PC-3 (cell line): Measurements from ENCODE around the gene ZNF346. TPM values are rescaled to one million over a fixed set of nuclear protein-coding genes. Genes with fewer than 3 reads are reported as not detected.

Experiments used
- ATAC-seq: fragments of 200-7000 bp; cut with Tn5 transposase; 2 replicates; pipeline ENCODE4 v1.9.1; 2020; ENCODE audit warnings: mild to moderate bottlenecking, moderate library complexity
- BruUV-seq: library from RNA; stranded (reverse); fragments of 400-500 nt; replicated peaks from 2 replicates; lab custom pipeline; 2021; lab: Mats Ljungman, UMichigan
- CTCF ChIA-PET: fragments of 300-600 bp; sonication (Branson Sonifier 250); formaldehyde crosslinking; loops from one replicate; lab custom pipeline; 2022; ENCODE audit warnings: antibody characterized with exemption; lab: Charles Lee
- POLR2A ChIA-PET: fragments of 300-600 bp; sonication (Branson Sonifier 250); formaldehyde crosslinking; loops from one replicate; lab custom pipeline; 2022; ENCODE audit warnings: antibody characterized with exemption; ENCODE audit not compliant: unreplicated experiment; lab: Charles Lee
- DNase-seq: peaks from one replicate; pipeline ENCODE4 v3.0.0-alpha.2; 2015
- H2AFZ ChIP-seq: fragments of 300-600 bp; sonication (generic); 2 replicates; pipeline ENCODE4 v1.6.0; 2016; ENCODE audit warnings: antibody characterized with exemption, low read length
- H3F3A ChIP-seq: fragments of 300-600 bp; sonication (generic); one replicate; pipeline ENCODE4 v1.6.0; 2017; ENCODE audit warnings: antibody characterized with exemption, low read length, control low read depth, mild to moderate bottlenecking; ENCODE audit not compliant: unreplicated experiment
- H3K27ac ChIP-seq: fragments of 300-600 bp; sonication (generic); 2 replicates; pipeline ENCODE4 v1.5.1; 2016; ENCODE audit warnings: mild to moderate bottlenecking, low read length
- H3K27me3 ChIP-seq: fragments of 300-600 bp; sonication (generic); 2 replicates; pipeline ENCODE4 v1.6.1; 2016; ENCODE audit warnings: low read length, mixed read lengths
- H3K36me3 ChIP-seq: fragments of 300-600 bp; sonication (generic); 2 replicates; pipeline ENCODE4 v1.6.1; 2016; ENCODE audit warnings: low read depth, mixed run types, low read length, mixed read lengths
- H3K4me1 ChIP-seq: fragments of 300-600 bp; sonication (generic); 2 replicates; pipeline ENCODE4 v1.5.1; 2016; ENCODE audit warnings: low read length; ENCODE audit not compliant: insufficient read depth
- H3K4me2 ChIP-seq: fragments of 300-600 bp; sonication (generic); 2 replicates; pipeline ENCODE4 v1.6.0; 2016; ENCODE audit warnings: low read length
- H3K4me3 ChIP-seq: fragments of 300-600 bp; sonication (generic); 2 replicates; pipeline ENCODE4 v1.5.1; 2016; ENCODE audit warnings: mild to moderate bottlenecking, low read length, mixed read lengths
- H3K79me2 ChIP-seq: fragments of 300-600 bp; sonication (generic); 2 replicates; pipeline ENCODE4 v1.6.1; 2017; ENCODE audit warnings: low read length, mixed read lengths
- H3K9ac ChIP-seq: fragments of 300-600 bp; sonication (generic); 2 replicates; pipeline ENCODE4 v1.6.0; 2016; ENCODE audit warnings: mild to moderate bottlenecking, low read length
- H3K9me2 ChIP-seq: fragments of 300-600 bp; sonication (generic); replicated peaks from 2 replicates; pipeline ENCODE4 v1.6.1; 2016; ENCODE audit warnings: mixed run types, low read length, mixed read lengths
- H3K9me3 ChIP-seq: fragments of 300-600 bp; sonication (generic); 2 replicates; pipeline ENCODE4 v1.6.1; 2016; ENCODE audit warnings: low read length, mixed read lengths
- H4K20me1 ChIP-seq: fragments of 300-600 bp; sonication (generic); 2 replicates; pipeline ENCODE4 v1.6.1; 2016; ENCODE audit warnings: low read length, mixed read lengths
- EZH2 ChIP-seq: fragments of 300-600 bp; sonication (generic); IDR thresholded peaks from one replicate; pipeline ENCODE4 v1.6.1; 2017; ENCODE audit warnings: antibody characterized with exemption, mild to moderate bottlenecking, low read length; ENCODE audit not compliant: unreplicated experiment
- EZH2phosphoT487 ChIP-seq: fragments of 300-600 bp; sonication (generic); IDR thresholded peaks from 2 replicates; pipeline ENCODE4 v1.6.1; 2018; ENCODE audit warnings: mild to moderate bottlenecking, antibody characterized with exemption, low read length, borderline replicate concordance
- intact Hi-C: fragments of 100-400 bp; cut with micrococcal nuclease; formaldehyde crosslinking; loops from 2 replicates; pipeline ENCODE4 v1.9.0; 2023
- total RNA-seq: library from RNA; depleted of rRNA; stranded (reverse); fragments of >200 nt; gene quantifications from 2 replicates; pipeline ENCODE4 v1.2.3, GENCODE V29; 2014
- TF ChIP-seq, protein P1 (sequence below): fragments of 300-600 bp; sonication (generic); conservative IDR thresholded peaks from 2 replicates; pipeline ENCODE4 v1.5.1; 2017; ENCODE audit warnings: antibody characterized with exemption, low read depth, mild to moderate bottlenecking, low read length

The ZNF346 gene
- total RNA-seq, 1 experiment from 2014 or later = 38.9 TPM

DNA sequence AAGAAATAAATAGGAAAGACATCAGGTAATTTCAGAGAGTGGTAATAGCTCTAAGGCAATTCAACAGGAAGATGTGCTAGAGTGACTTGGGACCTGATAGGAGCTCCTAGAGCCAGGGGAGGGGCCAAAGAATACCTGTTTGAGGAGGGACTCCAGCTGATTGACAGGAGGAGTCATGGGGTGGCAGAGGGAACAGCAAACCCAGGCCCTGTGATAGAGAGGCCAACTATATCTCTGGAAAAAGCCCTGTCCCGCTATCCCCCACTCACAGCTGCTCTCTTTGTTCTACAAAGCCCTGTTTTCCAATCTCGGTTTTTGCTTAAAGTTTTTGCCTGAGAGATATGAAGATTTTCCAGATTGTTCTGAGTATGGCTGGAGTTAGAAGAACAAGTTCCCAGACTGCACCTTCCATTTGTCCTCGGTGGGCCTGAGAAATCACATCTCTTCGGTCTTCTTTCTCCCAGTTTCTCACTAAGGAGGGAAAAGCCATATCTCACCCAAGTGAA lies 102.0 kb downstream of the ZNF346 start:
- Histone ChIP-seq H3K9me3 (no peaks in the 10 kb centered on the region), H3K27ac (no peak overlapping the region), H3K4me1 (no peaks in the 10 kb centered on the region), H3K4me2 (no peak overlapping the region), H3K79me2 (no peaks in the 10 kb centered on the region), H4K20me1 (no peaks in the 10 kb centered on the region), H2AFZ (no peak overlapping the region), H3K9me2 (no peaks in the 10 kb centered on the region), H3K27me3 (no peaks in the 10 kb centered on the region), H3K4me3 (no peak overlapping the region), H3F3A (no peaks in the 10 kb centered on the region), H3K36me3 (no peaks in the 10 kb centered on the region), H3K9ac (no peak overlapping the region)
- ChIA-PET POLR2A (no interaction called here), CTCF (no interaction called here)
- ATAC-seq (peak; percentile 45), DNase-seq (peak; percentile 49)
- no TSS peak for BruUV-seq
- TF ChIP-seq, protein P1, sequence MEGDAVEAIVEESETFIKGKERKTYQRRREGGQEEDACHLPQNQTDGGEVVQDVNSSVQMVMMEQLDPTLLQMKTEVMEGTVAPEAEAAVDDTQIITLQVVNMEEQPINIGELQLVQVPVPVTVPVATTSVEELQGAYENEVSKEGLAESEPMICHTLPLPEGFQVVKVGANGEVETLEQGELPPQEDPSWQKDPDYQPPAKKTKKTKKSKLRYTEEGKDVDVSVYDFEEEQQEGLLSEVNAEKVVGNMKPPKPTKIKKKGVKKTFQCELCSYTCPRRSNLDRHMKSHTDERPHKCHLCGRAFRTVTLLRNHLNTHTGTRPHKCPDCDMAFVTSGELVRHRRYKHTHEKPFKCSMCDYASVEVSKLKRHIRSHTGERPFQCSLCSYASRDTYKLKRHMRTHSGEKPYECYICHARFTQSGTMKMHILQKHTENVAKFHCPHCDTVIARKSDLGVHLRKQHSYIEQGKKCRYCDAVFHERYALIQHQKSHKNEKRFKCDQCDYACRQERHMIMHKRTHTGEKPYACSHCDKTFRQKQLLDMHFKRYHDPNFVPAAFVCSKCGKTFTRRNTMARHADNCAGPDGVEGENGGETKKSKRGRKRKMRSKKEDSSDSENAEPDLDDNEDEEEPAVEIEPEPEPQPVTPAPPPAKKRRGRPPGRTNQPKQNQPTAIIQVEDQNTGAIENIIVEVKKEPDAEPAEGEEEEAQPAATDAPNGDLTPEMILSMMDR = no peak
- no peak for TF ChIP-seq EZH2
- no peak for TF ChIP-seq EZH2phosphoT487
- intact Hi-C loops = no loop called here

GRCh38 chr5:177126771-177127170 lies 104.3 kb downstream of the ZNF346 start:
- H3F3A ChIP-seq = no peaks in the 10 kb centered on the region
- no TSS peak for BruUV-seq
- no peak overlapping the region for H3K9ac ChIP-seq
- H3K4me1 ChIP-seq = no peaks in the 10 kb centered on the region
- no peaks in the 10 kb centered on the region for H3K9me2 ChIP-seq
- ChIA-PET CTCF (interaction anchor here (0.7 kb wide), 1 partner anchor 244 kb away, joined by 8 read pairs; no protein-coding TSS in a partner anchor), POLR2A (no interaction called here)
- DNase-seq (no peak), ATAC-seq (no peak)
- H2AFZ ChIP-seq = no peak overlapping the region
- no peaks in the 10 kb centered on the region for H3K79me2 ChIP-seq
- intact Hi-C loops = no loop called here
- H3K4me3 ChIP-seq = no peak overlapping the region
- no peaks in the 10 kb centered on the region for H4K20me1 ChIP-seq
- no peak overlapping the region for H3K27ac ChIP-seq
- TF ChIP-seq, protein P1 = no peak
- no peaks in the 10 kb centered on the region for H3K36me3 ChIP-seq
- no peaks in the 10 kb centered on the region for H3K27me3 ChIP-seq
- no peaks in the 10 kb centered on the region for H3K9me3 ChIP-seq
- no peak overlapping the region for H3K4me2 ChIP-seq

DNA sequence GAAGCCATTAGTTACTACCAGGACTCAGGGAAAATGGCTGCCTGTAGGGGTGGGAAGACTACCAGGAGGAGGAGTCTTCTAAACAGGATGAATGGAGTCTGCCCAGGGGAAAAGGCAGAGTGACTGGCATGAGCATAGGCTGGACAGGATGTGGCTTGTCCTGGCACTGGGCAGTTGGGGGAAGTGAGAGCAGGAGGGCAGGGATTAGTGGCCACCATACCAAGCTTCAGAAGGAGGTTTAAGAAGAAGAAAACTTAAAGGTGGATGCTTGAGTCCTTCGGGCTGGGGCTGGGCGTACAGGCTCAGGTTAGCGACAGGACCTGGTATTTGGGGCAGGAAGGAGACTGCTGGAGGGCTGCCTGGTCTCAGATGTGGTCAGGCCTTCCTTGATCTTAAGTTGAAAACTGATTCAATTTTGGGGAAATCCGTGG lies 106.1 kb downstream of the ZNF346 start:
- peak; percentile 1 for DNase-seq
- Histone ChIP-seq H3K27me3 (no peaks in the 10 kb centered on the region), H3K4me2 (no peak overlapping the region), H3K36me3 (no peaks in the 10 kb centered on the region), H3K27ac (no peak overlapping the region), H3F3A (no peaks in the 10 kb centered on the region), H3K4me1 (no peaks in the 10 kb centered on the region), H3K9ac (no peak overlapping the region), H3K79me2 (no peaks in the 10 kb centered on the region), H3K9me3 (no peaks in the 10 kb centered on the region), H3K9me2 (no peaks in the 10 kb centered on the region), H3K4me3 (no peak overlapping the region), H2AFZ (no peak overlapping the region), H4K20me1 (no peaks in the 10 kb centered on the region)
- CTCF ChIA-PET = no interaction called here
- ATAC-seq = no peak
- intact Hi-C loops = no loop called here
- no TSS peak for BruUV-seq
- no peak for TF ChIP-seq EZH2
- TF ChIP-seq EZH2phosphoT487 = no peak
- TF ChIP-seq, protein P1 = no peak
- POLR2A ChIA-PET = no interaction called here
